SU-DHL-6 (cell line): ENCODE measurements around the gene CNKSR3.

ENCODE experiments used
- H2AFZ ChIP-seq: fragments of 200-600 bp; sonication (generic); 2 replicates; pipeline ENCODE4 v1.6.1; 2014; ENCODE audit warnings: low read depth, mild to moderate bottlenecking, moderate library complexity, mixed read lengths, antibody characterized with exemption, low read length; ENCODE audit not compliant: severe bottlenecking
- H3F3A ChIP-seq: fragments of 200-600 bp; shearing (Covaris generic); 2 replicates; pipeline ENCODE4 v1.6.0; 2016; ENCODE audit warnings: antibody characterized with exemption, mild to moderate bottlenecking; ENCODE audit not compliant: insufficient read depth
- H3K27ac ChIP-seq: fragments of 200-600 bp; sonication (generic); 2 replicates; pipeline ENCODE4 v1.5.1; 2016; ENCODE audit warnings: low read depth, mild to moderate bottlenecking, low read length, moderate library complexity, mixed read lengths
- H3K27me3 ChIP-seq: fragments of 200-600 bp; sonication (generic), shearing (Covaris generic); 2 replicates; pipeline ENCODE4 v1.6.0; 2014; ENCODE audit warnings: mild to moderate bottlenecking, low read length
- H3K36me3 ChIP-seq: fragments of 200-600 bp; sonication (generic); 2 replicates; pipeline ENCODE4 v1.6.1; 2014; ENCODE audit warnings: mild to moderate bottlenecking, low read length, mixed read lengths
- H3K4me2 ChIP-seq: fragments of 300-600, 200-600 bp; shearing (Covaris generic), sonication (generic); 2 replicates; pipeline ENCODE4 v1.6.0; 2014; ENCODE audit warnings: low read length, low read depth, mild to moderate bottlenecking; ENCODE audit not compliant: poor library complexity, severe bottlenecking
- H3K4me3 ChIP-seq: fragments of 200-600 bp; sonication (generic); 2 replicates; pipeline ENCODE4 v1.5.1; 2014; ENCODE audit warnings: antibody characterized with exemption, low read length, mild to moderate bottlenecking, mixed read lengths; ENCODE audit not compliant: insufficient read depth, poor library complexity, severe bottlenecking
- H3K79me2 ChIP-seq: fragments of 200-600 bp; sonication (generic); 2 replicates; pipeline ENCODE4 v1.6.1; 2014; ENCODE audit warnings: mild to moderate bottlenecking, low read length, moderate library complexity; ENCODE audit not compliant: insufficient read depth
- H3K9ac ChIP-seq: fragments of 200-600 bp; sonication (generic); 2 replicates; pipeline ENCODE4 v1.7.0; 2014; ENCODE audit warnings: mild to moderate bottlenecking, low read length
- H3K9me2 ChIP-seq: fragments of 200-600 bp; sonication (generic); replicated peaks from 2 replicates; pipeline ENCODE4 v1.6.1; 2014; ENCODE audit warnings: low read length; ENCODE audit not compliant: insufficient read depth
- H3K9me3 ChIP-seq: fragments of 200-600 bp; sonication (generic); 2 replicates; pipeline ENCODE4 v1.6.1; 2014; ENCODE audit warnings: low read length, mixed read lengths; ENCODE audit not compliant: insufficient read depth
- H4K20me1 ChIP-seq: fragments of 200-600 bp; sonication (generic); 2 replicates; pipeline ENCODE4 v1.6.1; 2014; ENCODE audit warnings: low read depth, mild to moderate bottlenecking, antibody characterized with exemption, low read length, moderate library complexity, mixed read lengths
- EZH2phosphoT487 ChIP-seq: fragments of 200-600 bp; sonication (generic), shearing (Covaris generic); conservative IDR thresholded peaks from 2 replicates; pipeline ENCODE4 v1.6.1; 2018; ENCODE audit warnings: mild to moderate bottlenecking, antibody characterized with exemption, low read length, moderate library complexity, mixed read lengths
- TF ChIP-seq, protein P1 (sequence below): fragments of 200-600 bp; sonication (generic); IDR thresholded peaks from one replicate; pipeline ENCODE4 v1.5.1; 2017; ENCODE audit warnings: antibody characterized with exemption, mild to moderate bottlenecking, low read length, moderate library complexity; ENCODE audit not compliant: insufficient read depth, poor library complexity, severe bottlenecking

Gene CNKSR3

DNA sequence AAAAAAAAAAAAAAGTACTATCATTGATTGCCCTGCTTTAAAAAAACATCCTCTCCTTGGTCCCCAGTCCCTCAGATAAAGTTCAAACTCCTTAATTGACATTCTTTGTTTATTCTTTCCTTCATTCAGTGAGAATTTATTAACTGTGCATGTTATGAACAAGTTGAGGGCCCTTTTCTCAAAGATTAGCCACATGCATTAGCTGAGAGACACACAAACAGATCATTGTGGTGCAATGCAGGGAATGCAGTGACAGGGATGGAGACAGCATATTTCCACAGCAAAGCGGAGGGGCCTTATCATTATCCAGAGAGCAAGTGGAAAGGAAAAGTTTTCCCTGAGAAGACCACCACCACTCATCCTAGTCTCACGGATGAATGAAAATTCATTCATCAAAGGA, 132.0 kb downstream of the CNKSR3 start:
- Histone ChIP-seq H3K9me3 (no peaks in the 10 kb centered on the region), H3K4me2 (no peak overlapping the region), H3K36me3 (no peaks in the 10 kb centered on the region), H3K4me3 (no peak overlapping the region), H3K27ac (no peak overlapping the region), H3K27me3 (no peaks in the 10 kb centered on the region), H3K79me2 (no peaks in the 10 kb centered on the region), H3K9me2 (no peaks in the 10 kb centered on the region), H3F3A (no peaks in the 10 kb centered on the region), H3K9ac (no peak overlapping the region), H4K20me1 (no peaks in the 10 kb centered on the region), H2AFZ (no peak overlapping the region)
- TF ChIP-seq, protein P1, sequence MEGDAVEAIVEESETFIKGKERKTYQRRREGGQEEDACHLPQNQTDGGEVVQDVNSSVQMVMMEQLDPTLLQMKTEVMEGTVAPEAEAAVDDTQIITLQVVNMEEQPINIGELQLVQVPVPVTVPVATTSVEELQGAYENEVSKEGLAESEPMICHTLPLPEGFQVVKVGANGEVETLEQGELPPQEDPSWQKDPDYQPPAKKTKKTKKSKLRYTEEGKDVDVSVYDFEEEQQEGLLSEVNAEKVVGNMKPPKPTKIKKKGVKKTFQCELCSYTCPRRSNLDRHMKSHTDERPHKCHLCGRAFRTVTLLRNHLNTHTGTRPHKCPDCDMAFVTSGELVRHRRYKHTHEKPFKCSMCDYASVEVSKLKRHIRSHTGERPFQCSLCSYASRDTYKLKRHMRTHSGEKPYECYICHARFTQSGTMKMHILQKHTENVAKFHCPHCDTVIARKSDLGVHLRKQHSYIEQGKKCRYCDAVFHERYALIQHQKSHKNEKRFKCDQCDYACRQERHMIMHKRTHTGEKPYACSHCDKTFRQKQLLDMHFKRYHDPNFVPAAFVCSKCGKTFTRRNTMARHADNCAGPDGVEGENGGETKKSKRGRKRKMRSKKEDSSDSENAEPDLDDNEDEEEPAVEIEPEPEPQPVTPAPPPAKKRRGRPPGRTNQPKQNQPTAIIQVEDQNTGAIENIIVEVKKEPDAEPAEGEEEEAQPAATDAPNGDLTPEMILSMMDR = no peak
- no peak for TF ChIP-seq EZH2phosphoT487

DNA sequence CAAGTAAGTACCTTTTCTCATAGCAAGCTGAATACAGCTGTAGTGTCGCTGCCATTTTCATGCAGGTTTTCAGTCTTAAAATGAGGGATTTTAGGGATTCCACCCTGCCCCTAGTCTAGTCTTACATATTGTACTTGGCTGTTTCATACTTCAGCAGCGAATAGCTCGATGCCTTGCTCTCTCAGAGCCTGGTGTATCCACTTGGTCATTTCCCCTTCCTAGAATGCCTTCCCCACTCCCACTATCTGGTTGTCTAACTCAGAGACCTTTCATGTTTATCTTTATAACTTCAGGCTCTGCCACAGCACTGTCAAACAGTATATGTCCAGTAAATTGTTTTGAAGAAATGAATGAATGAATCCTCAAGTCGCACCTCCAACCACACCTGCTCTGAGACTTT, 132.8 kb downstream of the CNKSR3 start:
- TF ChIP-seq EZH2phosphoT487 = no peak
- TF ChIP-seq, protein P1 = no peak
- Histone ChIP-seq H3F3A (no peaks in the 10 kb centered on the region), H3K9me3 (no peaks in the 10 kb centered on the region), H3K27me3 (no peaks in the 10 kb centered on the region), H3K9me2 (no peaks in the 10 kb centered on the region), H3K4me2 (no peak overlapping the region), H3K4me3 (no peak overlapping the region), H3K79me2 (no peaks in the 10 kb centered on the region), H3K27ac (no peak overlapping the region), H3K9ac (no peak overlapping the region), H3K36me3 (no peaks in the 10 kb centered on the region), H4K20me1 (no peaks in the 10 kb centered on the region), H2AFZ (no peak overlapping the region)

DNA sequence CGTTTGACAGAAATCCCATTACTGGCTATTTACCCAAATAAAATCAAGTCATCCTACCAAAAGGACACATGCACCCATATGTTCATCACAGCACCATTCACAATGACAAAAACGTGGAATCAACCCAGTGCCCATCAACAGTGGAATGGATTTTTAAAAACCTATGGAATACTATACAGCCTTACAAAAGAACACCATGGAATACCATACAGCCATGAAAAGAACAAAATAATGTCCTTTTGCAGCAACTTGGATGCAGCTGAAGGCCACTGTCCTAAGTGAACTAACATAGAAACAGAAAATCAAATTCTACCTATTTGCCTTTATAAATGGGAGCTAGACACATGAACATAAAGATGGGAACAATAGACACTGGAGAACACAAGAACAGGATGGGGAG, 136.5 kb downstream of the CNKSR3 start:
- no peaks in the 10 kb centered on the region for H3F3A ChIP-seq
- H3K4me3 ChIP-seq = no peak overlapping the region
- no peaks in the 10 kb centered on the region for H3K27me3 ChIP-seq
- H2AFZ ChIP-seq = no peak overlapping the region
- H3K9me2 ChIP-seq = no peaks in the 10 kb centered on the region
- TF ChIP-seq EZH2phosphoT487 = no peak
- TF ChIP-seq, protein P1 = no peak
- no peaks in the 10 kb centered on the region for H3K79me2 ChIP-seq
- no peaks in the 10 kb centered on the region for H3K36me3 ChIP-seq
- H3K9me3 ChIP-seq = no peaks in the 10 kb centered on the region
- no peak overlapping the region for H3K4me2 ChIP-seq
- no peaks in the 10 kb centered on the region for H4K20me1 ChIP-seq
- no peak overlapping the region for H3K9ac ChIP-seq
- H3K27ac ChIP-seq = no peak overlapping the region

DNA sequence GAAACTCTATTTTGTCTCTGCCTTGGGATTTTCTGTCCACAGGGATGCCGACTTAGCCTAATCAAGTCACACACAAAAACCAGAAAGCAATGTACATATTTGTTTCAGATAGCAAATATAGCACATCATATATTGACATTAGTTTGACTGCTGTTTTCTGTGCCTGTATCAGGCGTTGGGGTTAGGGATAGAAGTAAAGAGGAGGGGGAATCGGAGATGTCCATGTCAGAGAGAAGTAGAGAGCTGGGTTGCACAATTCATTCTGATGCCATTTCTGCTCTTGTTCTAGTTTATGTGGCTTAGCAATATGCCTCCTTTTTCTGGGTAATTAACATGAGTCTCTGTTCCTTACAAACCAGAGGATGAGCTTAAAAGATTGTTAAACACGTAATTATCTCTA, 139.2 kb downstream of the CNKSR3 start:
- Histone ChIP-seq H3K27ac (no peak overlapping the region), H3K9ac (no peak overlapping the region), H3K79me2 (no peaks in the 10 kb centered on the region), H3K36me3 (no peaks in the 10 kb centered on the region), H3K27me3 (no peaks in the 10 kb centered on the region), H3F3A (no peaks in the 10 kb centered on the region), H3K9me2 (no peaks in the 10 kb centered on the region), H3K4me2 (no peak overlapping the region), H2AFZ (no peak overlapping the region), H4K20me1 (no peaks in the 10 kb centered on the region), H3K4me3 (no peak overlapping the region), H3K9me3 (no peaks in the 10 kb centered on the region)
- TF ChIP-seq, protein P1 = no peak
- no peak for TF ChIP-seq EZH2phosphoT487
